GM18517 (cell line): Measurements from ENCODE around the gene PLD3.
"Not testable (repeated sequence)": the region's sequence is repeated elsewhere in the genome, so short reads cannot be mapped to it uniquely, and the experiment has no call there.

Source experiments
- ATAC-seq: cut with Tn5 transposase; IDR thresholded peaks from one replicate; pipeline ENCODE4 v1.9.1; 2021; ENCODE audit warnings: mild to moderate bottlenecking, moderate library complexity; ENCODE audit not compliant: unreplicated experiment

The PLD3 gene

DNA sequence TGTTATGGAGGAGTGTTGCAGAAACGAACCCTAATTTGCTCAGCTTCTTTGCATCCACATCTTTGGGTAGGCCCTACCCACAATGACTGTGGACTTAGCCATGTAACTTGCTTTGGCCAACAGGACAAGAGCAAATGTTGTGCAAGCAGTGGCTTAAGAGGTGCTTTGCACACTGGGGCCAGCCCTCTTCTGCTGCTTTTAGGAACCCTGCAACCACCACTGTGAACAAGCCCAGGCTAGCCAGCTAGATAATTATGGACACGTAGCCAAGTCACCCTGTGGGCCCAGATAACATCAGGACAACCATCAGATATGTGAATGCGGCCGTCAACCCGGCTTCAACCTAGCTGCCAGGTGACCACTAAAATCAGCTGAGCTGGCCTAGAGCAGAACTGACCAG is 17.4 kb upstream of the PLD3 start:
- ATAC-seq: no peak

DNA sequence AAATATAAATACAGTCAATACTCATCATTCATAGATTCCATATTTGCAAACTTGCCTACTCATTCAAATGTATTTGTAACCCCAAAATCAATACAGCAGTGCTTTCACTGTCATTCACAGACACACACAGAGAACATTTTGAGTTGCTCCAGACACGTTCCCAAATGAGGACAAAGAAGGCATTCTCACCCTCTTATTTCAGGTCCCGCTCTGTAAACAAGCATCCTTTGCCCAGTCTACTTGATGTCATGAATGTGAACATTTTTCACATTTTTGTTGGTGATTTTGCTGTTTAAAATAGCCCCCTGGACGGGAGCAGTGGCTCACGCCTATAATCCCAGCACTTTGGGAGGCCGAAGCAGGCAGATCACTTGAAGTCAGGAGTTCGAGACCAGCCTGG is 15.8 kb upstream of the PLD3 start:
- no peak for ATAC-seq

DNA sequence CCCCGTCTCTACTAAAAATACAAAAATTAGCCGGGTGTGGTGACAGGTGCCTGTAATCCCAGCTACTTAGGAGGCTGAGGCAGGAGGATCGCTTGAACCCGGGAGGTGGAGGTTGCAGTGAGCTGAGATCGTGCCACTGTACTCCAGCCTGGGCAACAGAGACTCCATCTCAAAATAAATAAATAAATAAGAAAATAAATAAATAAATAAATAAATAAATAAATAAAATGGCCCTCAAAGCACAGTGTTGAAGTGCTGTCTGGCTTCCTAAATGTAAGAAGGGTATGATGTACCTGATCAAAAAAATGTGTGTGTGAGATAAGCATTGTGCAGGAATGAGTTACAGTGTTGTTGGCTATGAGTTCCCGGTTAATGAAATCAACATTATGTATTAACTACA is 15.4 kb upstream of the PLD3 start:
- ATAC-seq: not testable (repeated sequence)

DNA sequence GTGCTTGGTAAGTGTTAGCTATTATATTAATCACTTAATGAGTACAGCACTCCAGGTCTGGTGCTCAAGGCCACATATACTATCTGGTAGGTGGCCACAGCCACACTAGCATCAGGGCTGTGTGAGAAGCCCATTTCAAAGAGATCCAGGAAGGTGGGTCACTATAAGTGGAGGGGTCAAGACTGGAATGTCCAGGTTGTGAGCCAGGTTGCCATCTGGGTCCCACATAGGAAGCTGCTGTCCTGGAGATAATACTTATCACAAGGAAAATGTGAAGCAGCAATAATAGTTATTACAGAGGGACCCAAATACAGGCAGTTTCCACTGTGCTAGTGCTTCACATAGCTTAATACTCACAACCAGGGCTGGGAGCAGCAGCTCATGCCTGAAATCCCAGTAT is 13.4 kb upstream of the PLD3 start:
- no peak for ATAC-seq

DNA sequence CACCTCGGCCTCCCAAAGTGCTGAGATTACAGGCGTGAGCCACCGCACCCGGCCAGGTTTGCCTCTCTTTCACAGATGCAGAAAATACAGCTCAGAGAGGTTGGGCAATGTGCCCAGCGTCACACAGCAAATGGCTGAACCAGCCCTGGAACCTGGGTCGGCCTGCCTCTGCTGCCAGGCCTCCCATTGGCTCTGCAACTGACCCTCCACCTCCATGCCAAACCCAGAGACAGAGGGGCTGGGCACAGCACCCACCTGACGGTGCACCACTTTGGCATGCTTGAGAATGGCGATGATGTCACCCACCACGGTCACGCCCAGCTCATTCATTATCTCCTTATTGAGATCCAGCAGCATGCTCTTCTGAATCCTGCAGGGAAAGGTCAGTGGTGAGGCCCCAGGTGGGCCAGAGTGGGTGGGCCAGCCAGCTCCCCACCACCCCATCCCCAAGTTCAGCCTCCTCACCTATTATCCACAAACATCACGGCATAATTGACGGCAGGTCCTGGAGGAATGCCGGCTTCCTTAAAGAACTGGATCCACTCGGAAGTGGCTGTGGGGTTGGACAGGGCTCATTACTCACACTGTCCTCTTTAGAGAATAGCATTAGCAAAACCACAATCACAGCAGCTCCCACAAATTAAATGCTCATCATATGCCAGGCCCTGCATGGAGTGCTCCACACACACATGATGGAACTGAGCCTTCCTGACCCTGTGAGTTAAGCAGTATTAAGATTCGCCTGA is 12.5 kb upstream of the PLD3 start:
- no peak for ATAC-seq

DNA sequence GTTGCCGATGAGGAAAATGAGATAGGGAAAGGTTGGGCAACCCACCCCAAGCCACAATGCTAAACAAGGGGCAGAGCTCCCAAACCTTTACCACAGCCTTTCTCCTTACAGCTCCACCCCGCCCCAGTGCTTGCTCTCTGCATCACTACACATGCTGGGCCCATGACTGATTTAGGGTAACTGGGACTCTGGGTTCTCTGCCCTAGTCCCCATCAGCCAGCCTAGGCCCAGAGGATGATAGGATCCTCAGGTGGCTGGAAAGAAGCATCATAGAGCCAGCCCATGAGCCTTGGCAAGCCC is 11.9 kb upstream of the PLD3 start:
- no peak for ATAC-seq

DNA sequence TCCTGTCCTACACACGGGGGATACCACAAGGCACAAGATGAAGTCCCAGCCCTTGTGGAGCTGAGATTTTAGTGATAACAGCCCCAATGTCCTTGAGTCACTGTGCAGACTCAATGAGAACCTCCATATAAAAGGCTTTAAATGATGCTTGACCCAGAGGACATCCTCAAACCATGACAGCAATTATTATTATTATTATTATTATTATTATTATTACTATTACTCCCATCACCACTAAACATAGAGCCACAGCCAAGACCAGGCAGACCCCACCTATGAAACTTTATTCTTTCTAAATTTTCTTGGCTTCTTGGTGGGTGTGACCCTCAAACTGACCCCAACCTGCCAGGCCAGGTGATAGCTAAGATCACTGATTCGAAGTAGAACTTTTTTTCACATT is 11.4 kb upstream of the PLD3 start:
- no peak for ATAC-seq

DNA sequence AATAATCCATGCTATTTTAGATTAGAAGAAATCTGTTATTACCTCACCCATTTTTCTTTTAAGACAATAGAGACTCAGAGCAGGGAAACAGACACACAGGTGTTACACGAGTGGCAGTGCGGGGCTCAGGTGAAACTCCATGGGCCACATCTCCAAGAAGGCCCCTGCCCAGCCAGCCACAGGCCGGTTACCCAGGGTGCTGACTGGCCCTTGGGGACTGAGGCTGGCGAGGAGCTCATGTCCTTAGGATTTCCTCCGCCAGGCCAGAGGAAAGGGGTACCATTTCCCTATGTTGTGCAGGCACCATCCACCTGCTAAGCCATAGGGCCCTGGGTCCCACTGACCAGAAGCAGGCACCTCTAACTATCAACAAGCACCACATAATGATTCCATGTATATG is 10.9 kb upstream of the PLD3 start:
- ATAC-seq: no peak

DNA sequence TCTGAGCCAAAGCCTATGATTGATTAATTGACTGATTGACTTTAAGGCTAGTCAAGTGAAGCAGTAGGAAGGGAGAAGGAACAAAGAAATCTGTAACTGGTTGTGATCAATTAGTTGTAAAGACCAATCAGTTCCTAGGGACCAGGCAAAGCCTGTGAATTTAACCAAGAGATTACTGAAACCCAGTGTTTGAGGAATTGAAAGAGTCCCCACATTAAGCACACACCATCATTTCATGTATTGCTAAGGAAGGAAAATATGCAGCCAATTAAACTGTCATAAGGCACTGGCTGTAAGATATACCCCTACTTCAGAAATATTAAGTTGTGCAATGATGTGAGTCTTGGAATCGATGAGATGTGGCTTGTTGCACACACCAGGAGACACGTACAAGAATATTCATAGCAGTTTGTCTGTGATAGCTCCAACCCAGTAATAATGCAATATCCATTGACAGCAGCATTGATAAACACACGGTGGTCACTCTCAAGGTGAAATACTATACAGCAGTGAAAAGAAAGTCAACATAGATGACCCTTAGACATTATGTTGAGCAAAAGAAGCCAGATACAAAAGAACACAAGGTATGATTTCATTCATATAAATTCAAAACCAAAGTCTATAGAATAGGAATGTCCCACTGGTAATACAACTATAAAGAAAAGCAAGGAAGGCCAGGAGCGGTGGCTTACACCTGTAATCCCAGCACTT is 9.3 kb upstream of the PLD3 start:
- no peak for ATAC-seq

DNA sequence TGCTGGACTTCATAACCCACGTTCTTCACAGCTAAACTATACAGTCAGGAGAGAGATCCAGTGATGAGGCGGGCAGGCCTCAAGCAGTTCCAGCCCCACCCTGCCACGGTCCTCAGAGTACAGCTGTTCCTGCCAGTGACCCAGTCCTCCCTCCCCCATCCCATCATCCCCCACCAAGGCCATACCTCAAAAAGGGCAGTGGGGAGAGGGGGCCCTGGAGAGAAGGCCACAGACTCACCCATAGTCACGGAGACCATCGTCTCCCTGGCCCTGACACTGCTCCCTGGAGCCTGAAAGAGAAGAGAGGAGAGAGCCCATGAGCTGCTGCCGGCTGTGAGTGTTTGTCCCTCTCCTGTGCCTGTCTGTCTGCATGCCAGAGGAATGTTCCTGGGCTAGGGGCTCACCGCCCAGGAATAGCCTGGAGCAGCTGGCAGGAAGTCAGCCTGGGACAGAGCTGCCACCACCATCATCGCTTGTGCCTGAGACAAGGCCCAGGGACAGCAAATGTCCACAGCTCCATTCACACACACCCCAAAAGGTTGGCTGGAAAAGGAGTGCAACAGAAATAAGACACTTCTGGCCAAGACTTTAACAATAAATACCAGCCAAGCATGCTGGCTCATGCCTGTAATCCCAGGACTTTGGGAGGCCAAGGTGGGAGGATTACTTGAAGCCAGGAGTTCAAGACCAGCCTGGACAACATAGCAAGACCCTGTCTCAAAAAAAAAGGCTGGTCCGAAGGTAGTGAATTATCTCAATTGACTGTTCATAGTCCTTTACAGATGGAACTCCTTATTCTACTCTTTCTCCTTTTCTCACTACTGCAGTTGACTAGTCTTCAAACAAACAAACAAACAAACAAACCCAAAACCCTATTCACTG is 6.7 kb upstream of the PLD3 start:
- ATAC-seq: no peak

DNA sequence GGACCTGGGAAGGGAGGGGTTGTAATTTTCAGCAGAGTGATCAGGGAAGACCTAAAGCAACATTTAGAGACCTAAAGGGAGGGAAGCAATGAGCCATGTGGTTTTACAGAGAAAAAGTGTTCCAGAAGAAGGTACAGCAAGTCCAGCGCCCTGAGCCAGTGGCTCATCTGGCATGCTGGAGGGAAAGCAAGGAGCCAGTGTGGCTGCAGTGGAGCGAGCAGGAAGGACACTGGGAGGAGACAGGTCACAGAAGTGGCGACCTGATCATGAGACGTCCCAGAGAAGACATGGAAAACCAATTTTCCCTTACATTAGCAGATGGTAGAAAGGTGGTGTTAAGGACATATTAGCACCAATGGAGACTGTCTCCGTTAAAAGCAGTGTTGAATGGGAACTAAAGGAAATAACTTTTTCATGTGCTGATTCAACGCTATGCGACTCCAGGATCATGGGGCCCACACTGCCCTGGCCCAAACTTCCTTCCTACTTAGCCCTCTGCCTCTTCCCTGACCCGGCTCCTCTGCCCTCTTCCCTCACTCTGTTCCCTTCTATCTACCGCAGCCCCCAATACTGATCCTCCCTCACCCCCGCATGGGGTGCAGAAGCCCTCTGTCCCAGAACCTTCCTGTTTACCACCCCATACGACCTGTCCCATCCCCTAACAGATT is 5.7 kb upstream of the PLD3 start:
- no peak for ATAC-seq

DNA sequence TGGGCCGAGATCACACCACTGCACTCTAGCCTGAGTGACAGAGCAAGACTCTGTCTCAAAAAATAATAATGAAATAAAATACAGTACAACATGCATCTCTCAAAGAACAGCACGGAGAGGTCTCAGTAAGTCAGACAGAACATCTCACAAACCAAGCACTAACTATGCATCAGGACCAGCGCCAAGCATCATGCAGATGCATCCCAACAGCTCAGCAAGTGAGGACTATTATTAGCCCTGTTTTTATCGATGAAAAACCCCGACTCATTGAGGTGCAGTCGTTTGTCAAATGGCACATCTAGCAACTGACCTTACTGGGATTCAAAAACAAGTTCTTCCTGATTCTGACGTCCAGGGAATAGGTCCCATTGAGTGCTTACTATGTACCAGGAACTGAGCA is 4.1 kb upstream of the PLD3 start:
- ATAC-seq: no peak

DNA sequence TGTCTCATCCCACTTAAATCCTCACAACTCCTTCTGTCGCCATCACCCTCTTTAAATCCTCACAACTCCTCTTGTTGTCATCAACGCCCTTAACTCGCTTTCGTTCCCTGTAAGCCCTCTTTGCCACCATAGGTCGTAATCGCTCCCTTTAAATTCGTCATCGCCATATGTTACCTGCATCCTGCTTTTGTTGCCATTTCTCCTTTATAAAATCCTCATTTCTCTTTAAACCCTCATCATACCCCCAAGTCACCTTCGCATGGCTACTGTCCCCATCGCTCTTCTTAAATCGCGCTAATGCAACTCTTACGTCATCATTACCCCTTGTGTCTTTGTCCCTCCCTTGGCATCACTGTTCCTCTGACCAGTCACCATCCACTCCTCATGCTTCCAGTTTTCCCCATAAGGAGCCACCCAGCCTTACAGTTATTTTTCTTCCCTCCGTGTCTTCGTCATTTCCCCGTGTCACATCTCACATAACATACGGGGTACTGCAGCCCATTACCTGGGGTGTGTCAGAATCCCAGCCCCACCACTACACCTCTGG is 539 bp downstream of the PLD3 start:
- ATAC-seq: no peak

DNA sequence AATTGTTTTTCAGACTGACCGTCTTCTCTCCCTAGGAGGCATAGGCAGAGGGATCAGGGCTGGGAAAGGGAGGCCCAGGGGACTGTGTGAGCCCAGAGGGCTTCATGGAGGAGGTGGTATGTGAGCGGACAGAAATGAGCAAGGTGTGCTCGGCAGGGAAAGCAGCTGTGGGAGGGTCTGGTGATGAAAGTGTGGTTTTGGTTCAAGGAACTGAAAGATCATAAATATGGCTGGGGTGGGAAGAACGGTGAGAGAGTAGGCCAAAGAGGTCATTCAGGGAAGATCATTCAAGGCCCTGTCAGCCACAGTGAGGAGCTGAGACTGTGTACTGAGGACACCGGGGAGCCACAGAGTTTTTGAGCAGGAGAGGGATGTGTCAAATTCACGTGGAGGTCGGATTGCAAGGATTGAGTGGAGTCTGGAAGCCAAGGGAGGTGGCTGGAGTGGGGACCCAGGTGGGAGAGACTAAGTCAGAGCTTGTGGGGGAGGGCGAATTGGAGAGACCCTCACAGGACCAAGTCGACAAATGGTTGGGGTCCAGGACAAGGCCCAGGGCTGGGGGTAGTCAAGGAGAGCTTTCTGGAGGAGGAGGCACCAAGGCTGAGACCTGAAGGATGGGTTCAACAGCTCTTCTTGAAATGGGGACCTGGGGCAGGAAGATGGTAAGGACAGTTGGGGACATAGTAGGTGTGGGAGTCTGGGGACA is 7.6 kb downstream of the PLD3 start:
- ATAC-seq: no peak

DNA sequence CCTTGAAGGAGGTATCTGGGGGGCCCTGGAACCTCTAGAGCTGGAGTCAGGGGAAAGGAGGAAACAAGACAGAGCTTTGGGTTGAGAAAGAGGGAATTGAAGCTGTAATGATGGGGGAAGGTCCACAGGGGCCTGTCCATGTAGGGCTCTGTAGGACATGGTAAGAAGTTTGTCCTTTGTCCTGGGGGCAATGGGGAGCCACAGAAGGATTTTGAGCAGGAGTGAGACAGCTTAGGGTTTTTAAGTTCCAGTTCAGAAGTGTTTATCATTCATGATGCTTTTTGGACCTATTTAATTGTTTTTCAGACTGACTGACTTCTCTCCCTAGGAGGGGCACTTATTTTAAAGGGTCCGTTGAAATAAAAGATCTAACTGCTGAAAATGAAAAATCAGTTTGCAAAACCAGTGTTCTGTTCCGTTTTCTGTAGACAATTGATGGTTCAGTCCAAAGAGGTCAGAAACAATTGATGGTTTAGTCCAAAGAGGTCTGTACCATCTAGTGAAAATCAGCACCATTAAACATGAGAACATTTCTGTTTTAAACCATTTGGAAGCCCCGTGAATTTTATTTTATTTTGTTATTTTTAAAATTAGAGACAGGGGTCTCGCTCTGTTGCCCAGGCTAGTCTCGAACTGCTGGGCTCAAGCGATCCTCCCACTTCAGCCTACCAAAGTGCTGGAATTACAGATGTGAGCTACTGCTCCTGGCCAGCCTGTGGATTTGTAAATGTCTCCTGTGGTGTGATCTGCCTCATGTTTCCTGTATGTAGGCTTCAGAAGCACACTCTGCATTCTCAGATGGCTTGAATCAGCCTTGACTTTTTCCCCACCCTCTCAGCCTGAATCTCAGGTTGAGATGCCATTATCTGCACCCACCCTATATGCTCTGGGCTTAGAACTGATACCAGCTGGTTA is 8.4 kb downstream of the PLD3 start:
- ATAC-seq: no peak

DNA sequence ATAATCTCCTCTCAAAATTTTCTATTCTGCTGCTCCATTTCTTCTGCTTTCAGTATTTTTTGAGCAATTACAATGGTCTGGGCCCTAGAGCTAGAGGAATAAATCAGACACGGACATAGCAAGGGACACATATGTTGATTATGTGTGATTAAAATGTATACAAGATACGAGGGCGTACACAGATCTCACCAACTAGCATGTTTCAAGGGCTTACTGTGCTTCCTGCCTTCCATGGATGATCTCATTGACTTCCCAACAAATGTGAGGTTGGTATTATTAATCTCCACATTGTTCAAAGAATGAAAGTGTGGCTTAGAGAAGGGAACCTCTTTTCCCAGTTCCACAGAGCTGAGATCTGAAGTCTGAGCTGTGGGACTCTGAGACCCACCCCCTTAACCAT is 9.1 kb downstream of the PLD3 start:
- ATAC-seq: no peak

DNA sequence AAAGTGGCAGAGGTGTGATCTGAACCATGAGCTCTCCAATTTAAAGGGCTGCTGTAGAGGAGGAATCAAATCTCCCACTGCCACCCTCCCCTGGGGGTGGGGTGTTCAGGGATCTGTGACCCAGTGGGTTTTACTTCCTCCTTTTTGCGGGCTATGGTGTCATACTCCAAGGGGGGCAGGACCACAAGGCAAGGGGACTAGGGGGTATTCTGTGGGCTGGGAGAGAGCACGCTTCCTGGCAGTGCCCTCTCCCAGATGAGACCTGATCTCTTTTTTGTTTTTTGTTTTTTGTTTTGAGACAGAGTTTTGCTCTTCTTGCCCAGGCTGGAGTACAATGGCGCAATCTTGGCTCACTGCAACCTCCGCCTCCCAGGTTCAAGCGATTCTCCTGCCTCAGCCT is 10.3 kb downstream of the PLD3 start:
- no peak for ATAC-seq

DNA sequence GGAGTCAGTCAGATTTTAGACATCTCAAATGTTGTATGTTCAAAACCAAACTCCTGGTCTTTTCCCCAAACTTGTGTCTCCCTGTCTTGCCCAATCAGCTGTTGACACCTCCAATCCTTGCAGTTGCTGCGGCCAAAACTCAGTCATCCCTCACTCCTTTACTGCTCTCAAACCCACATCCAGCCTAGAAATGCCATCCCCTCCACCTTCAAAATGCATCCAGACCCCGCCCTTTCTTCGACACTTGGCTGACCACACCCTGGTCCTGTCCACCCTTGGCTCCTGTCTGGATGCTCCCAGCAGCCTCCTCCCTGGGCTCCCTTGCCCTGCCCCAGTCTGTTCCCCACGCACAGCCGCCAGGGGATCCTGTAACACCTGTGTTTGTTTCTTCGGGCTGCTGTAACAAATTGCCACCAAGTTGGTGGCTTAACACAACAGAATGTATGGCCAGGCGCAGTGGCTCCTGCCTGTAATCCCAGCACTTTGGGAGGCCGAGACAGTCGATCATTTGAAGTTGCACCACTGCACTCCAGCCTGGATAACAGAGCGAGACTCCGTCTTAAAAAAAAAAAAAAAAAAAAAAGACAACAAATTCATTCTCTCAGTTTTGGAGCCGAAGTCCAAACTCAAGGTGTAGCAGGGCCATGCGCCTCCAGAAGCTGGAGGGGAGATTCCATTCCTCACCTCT is 11.7 kb downstream of the PLD3 start:
- ATAC-seq: no peak

DNA sequence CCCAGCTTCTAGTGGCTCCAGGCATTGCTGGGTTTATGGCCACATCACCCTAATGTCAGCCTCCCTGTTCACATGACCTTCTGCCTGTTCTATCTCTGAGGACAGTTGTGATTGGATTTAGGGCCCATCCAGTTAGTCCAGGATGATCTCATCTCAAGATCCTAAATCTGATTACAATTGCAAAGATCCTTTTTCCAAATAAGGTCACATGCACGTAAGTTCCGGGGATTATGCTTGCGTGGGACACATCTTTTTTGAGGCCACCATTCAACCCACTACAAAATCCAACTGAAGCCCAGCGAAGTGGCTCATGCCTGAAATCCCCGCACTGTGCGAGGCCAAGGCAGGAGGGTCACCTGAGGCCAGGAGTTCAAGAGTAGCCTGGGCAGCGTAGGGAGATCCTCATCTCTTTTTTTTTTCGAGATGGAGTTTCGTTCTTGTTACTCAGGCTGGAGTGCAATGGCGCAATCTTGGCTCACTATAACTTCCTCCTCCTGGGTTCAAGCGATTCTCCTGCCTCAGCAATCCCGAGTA is 12.3 kb downstream of the PLD3 start:
- no peak for ATAC-seq
